Skin of body (tissue), 2 donors: Measurements from ENCODE around the gene CUBN. TPM values are rescaled to one million over a fixed set of nuclear protein-coding genes. Genes with fewer than 3 reads are reported as not detected.

Experiments
- DNase-seq: peaks from one replicate; lab custom pipeline; 2025; lab: John Stamatoyannopoulos, UW
- total RNA-seq: library from RNA; depleted of rRNA; stranded (reverse); fragments of >200 nt; gene quantifications from one replicate; pipeline ENCODE4 v1.2.3, GENCODE V29; 2014

The CUBN gene
- 18.1 TPM for total RNA-seq

DNA sequence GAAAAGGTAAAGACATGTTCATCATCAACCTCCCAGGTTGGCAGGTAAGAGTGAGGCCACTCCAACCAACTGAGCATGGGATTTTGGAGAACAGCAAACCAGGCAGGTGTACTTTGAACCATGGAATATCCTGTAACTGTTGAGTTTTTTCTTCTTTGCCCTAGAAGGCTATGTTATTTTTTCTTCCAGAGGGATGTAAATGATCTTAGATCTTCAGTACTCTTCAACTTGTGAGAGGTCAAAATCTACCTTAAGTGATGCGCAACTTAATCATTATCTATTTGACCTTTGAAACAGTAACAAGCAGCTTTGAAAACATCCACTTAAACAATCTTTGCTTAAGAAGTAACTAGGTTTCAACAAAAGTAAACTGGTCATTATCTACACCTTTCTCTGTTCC lies at the start of gene CUBN:
CUBN (minus strand) TSS at position 71 of the 400 bp plus-strand sequence; CDS start at position 25, 46 bp downstream.
- DNase-seq, result no peak

GRCh38 chr10:17179002-17179401 lies 49.4 kb upstream of the CUBN start:
- no peak for DNase-seq

DNA sequence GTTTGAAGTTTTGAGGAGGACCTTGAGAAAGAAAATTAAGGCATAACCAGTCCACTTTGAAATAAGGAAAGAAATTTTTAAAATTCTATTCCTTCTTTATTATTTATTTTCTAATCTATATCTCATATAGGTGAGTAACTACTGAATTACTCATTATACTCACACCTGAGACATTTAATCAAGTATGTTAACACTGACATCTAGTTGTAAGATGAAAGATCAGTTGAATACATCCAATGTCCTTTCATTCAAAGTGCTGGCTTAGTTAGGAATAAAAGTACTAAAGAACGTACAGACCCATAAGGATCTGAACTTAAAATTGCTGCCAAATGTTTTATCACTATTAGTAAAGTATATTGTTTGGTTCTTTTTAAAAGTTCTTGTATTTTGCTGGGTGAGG lies 48.4 kb upstream of the CUBN start:
- DNase-seq, result no peak

GRCh38 chr10:17177014-17177413 lies 47.4 kb upstream of the CUBN start:
- DNase-seq, result no peak

GRCh38 chr10:17176091-17176490 lies 46.5 kb upstream of the CUBN start:
- DNase-seq, result no peak

- DNase-seq, result no peak
Measured at GRCh38 chr10:17175551-17175950, 45.9 kb upstream of the CUBN start.

DNA sequence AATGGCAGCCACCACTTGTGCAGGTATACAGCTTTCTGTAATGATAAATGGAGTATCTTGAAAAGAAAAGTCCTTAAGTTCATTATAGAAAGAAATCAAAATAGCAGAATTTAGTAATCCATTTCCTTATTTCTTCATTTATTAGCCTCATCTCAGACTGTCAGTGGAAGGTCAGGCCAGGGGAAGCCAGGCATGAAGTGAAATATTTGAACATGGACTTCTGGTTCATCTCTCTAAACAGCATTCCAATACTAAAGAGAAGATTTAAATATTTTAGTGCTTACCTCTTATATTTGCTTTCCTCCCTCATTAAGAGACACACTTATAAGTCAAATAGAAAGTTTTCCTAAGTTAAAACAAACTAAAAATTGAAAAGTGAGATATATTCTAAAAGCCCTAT lies 45.0 kb upstream of the CUBN start:
- no peak for DNase-seq

DNA sequence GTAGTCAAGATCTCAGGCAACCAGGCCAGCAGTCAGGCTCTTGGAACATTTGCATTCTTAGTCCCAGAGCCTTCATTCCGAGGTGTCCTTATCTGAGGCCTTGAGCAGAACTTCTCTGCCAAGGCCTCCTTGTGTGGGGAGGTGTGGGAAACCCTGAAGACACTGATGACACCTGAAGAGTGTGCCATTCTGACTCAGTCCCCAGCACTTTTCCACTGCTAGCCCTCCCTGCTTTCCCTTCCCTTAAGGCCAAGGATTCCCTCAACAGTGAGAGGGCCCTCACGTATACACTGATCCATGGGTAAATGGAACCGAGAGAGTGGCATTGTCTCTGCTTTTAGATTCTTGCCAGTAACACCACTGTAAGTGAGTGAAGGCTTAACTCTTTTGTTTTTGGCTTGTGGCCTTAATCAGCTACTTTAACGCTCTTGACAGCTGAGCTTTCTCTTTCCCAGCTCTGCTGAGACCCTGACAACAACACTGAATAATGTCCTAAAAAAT lies 41.6 kb upstream of the CUBN start:
- DNase-seq, result no peak

- DNase-seq, result no peak
Measured at GRCh38 chr10:17169803-17170202, 40.2 kb upstream of the CUBN start.

GRCh38 chr10:17166699-17167098 lies 37.1 kb upstream of the CUBN start:
- no peak for DNase-seq

GRCh38 chr10:17162828-17163227 lies 33.2 kb upstream of the CUBN start:
- no peak for DNase-seq

- DNase-seq, result no peak
Measured at GRCh38 chr10:17161775-17162174, 32.2 kb upstream of the CUBN start.

GRCh38 chr10:17157024-17157423 lies 27.4 kb upstream of the CUBN start:
- no peak for DNase-seq

- no peak for DNase-seq
Measured at GRCh38 chr10:17155826-17156225, 26.2 kb upstream of the CUBN start.

GRCh38 chr10:17154116-17154515 lies 24.5 kb upstream of the CUBN start:
- DNase-seq, result no peak

- no peak for DNase-seq
Measured at GRCh38 chr10:17153321-17153720, 23.7 kb upstream of the CUBN start.

DNA sequence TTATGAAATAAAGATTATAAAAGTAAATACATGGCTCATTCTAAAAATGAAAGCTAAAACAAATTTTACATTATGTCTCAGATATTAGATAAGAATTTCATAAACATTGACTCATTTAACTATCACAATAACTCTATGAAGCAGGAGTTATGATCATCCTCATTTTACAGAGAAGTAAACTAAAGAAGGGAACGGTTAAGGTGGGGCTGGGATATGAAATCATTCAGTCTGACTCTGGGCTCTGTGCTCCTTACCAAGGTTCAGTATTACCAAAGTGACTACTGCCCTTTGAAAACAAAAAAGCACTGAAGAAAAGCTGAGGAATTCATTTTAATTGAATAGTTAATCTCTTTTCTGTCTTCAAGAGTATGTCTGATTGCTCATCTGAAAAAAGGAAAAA lies 22.1 kb upstream of the CUBN start:
- DNase-seq, result no peak

DNA sequence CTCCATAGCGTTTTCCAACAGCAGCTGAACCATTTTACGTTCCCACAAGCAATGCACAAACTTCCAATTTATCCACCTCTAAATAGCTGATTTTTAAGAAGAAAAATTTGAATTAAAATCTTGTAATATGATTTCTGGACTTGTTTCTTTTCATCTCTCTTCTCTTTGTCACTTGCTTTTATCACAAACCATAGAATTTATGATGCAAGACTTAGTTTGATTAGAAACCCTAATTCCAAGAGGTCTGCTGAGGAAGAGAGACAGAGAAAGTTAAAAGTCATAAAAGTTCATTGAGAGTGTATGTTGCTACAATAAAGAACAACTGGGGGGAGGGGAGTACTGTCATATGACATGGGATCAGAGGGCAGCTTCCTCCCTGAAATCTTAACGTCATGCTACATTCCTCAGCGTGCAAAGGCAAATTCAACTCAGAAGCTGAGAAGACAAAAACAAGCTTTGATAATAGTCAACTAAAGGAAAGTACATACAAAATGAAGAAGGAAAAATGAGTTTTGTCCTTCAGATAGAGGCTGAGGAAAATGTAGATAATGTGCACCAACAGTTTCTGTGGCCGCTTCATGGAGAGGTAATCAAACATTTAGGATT lies 18.4 kb upstream of the CUBN start:
- no peak for DNase-seq

GRCh38 chr10:17146892-17147291 lies 17.3 kb upstream of the CUBN start:
- DNase-seq, result no peak

DNA sequence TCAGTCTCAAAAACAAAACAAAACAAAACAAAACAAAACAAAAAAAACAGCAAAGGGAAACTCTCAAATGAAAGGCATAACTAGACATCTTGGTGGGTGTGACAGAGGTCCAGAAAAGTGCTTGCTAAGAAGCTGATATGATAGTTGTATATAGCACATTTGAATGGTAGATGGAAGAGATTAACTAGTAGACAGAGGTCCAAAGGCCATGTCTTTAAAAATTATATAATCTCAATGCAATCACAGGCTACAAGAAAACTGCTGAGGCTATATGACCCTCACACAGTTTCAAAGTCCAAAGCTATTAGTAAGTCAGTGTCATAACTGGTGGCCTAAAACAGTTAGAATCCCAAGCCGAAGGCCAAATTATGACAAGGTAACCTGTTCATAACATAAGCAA lies 15.6 kb upstream of the CUBN start:
- DNase-seq, result no peak

GRCh38 chr10:17144757-17145156 lies 15.1 kb upstream of the CUBN start:
- DNase-seq, result no peak

- DNase-seq, result no peak
Measured at GRCh38 chr10:17144032-17144431, 14.4 kb upstream of the CUBN start.

DNA sequence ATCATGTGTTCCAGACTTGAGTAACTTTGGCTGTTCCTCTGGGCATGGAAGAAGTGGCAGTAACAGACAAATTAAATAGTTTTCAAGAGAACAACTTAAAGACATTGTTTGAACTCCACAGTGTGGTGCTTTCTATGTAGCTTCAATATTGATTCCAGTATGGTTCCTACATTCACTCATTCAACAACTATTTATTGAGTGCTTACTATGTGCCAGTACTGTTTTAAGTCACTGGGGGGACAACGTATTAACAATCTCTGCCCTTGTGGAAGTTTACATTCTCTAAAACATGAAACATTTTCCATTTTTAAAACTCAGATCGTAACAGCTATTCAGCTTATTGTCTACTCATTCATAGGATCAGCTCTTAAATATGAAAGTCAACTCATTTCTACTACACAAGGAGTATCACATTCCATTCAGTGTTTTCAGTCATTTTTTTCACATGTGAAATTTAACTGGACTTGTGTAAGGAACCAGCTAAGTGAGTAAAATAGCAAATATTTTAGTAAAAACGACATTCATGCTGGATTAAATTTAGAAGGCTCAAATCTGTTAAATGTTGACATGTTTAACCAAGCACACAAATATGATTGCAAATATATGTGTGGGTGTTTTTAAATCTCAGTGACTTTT lies 13.6 kb upstream of the CUBN start:
- no peak for DNase-seq
